ENCODE measurements around the gene OS9.

GRCh38 chr12:57770734-57771133 lies 76.8 kb downstream of the OS9 start:
- TF ChIP-seq, protein P1, sequence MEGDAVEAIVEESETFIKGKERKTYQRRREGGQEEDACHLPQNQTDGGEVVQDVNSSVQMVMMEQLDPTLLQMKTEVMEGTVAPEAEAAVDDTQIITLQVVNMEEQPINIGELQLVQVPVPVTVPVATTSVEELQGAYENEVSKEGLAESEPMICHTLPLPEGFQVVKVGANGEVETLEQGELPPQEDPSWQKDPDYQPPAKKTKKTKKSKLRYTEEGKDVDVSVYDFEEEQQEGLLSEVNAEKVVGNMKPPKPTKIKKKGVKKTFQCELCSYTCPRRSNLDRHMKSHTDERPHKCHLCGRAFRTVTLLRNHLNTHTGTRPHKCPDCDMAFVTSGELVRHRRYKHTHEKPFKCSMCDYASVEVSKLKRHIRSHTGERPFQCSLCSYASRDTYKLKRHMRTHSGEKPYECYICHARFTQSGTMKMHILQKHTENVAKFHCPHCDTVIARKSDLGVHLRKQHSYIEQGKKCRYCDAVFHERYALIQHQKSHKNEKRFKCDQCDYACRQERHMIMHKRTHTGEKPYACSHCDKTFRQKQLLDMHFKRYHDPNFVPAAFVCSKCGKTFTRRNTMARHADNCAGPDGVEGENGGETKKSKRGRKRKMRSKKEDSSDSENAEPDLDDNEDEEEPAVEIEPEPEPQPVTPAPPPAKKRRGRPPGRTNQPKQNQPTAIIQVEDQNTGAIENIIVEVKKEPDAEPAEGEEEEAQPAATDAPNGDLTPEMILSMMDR (conservative IDR thresholded peaks at IDR 0.05; ENCODE audit: low read depth, low read length) = no peak
- no peak for TF ChIP-seq EZH2 (IDR thresholded peaks at IDR 0.05; ENCODE audit: low read length, unreplicated experiment)

Measured in PC-3 (cell line).